K562 (cell line): ENCODE data around the gene TMEM167B. TPM values are rescaled to one million over a fixed set of nuclear protein-coding genes. Genes with fewer than 3 reads are reported as not detected.
A peak's percentile ranks its signal among the peaks of the same experiment; 100 is the strongest.

ENCODE experiments used
- ATAC-seq: fragments of 200-7000 bp; cut with Tn5 transposase; 3 replicates; pipeline ENCODE4 v1.9.1; 2020; ENCODE audit warnings: moderate library complexity
- BruUV-seq: library from RNA; stranded (reverse); fragments of 400-500 nt; replicated peaks from 2 replicates; lab custom pipeline; 2021; lab: Mats Ljungman, UMichigan
- CTCF ChIA-PET: fragments of 300-600 bp; formaldehyde crosslinking; extraction: SDS; loops from one replicate; lab custom pipeline; 2021; ENCODE audit warnings: low intra/inter-chr PET ratio; lab: Yijun Ruan, JAX
- POLR2A ChIA-PET: fragments of 300-600, 350-650 bp; sonication (Branson Sonifier 250); formaldehyde crosslinking; extraction: SDS; loops from one replicate; lab custom pipeline; 2021; ENCODE audit warnings: antibody characterized with exemption, inconsistent platforms; lab: Yijun Ruan, JAX
- DNase-seq, 4 experiments: peaks; one replicate each; pipeline versions ENCODE4 v3.0.0 to v3.0.0-alpha.2; 2011 to 2018; ENCODE audit warnings: low spot score in 3 of 4, mixed read lengths in 3 of 4; ENCODE audit errors: extremely low read depth in 1 of 4
- FAIRE-seq: peaks from 2 replicates; lab custom pipeline; 2011; peaks lifted over from hg19 to GRCh38; lab: Jason Lieb, UNC
- H2AFZ ChIP-seq: 2 replicates; pipeline ENCODE4 v1.6.0; 2011; ENCODE audit warnings: low read depth, low read length, control low read depth, inconsistent platforms
- H3K27ac ChIP-seq: fragments of 200-600 bp; 3 replicates; pipeline ENCODE4 v1.8.0; 2011; ENCODE audit warnings: low read depth, mild to moderate bottlenecking, control low read depth, inconsistent platforms, low read length, moderate library complexity, mixed read lengths; ENCODE audit errors: extremely low read depth
- H3K27me3 ChIP-seq, 2 experiments: fragments of 300-600 bp in 1 of 2; 2 replicates in 1 of 2; 3 replicates in 1 of 2; pipeline versions ENCODE4 v1.6.0 to v1.8.0; 2011; ENCODE audit warnings: inconsistent platforms in 2 of 2, low read length in 2 of 2, mild to moderate bottlenecking in 1 of 2, mixed read lengths in 1 of 2, moderate library complexity in 1 of 2; ENCODE audit not compliant: control insufficient read depth in 2 of 2, insufficient read depth in 2 of 2
- H3K36me3 ChIP-seq: fragments of 300-600 bp; 3 replicates; pipeline ENCODE4 v1.8.0; 2011; ENCODE audit warnings: mild to moderate bottlenecking, low read length, inconsistent platforms; ENCODE audit not compliant: control insufficient read depth, insufficient read depth
- H3K4me1 ChIP-seq, 2 experiments: fragments of 200-600 bp in 1 of 2; replicated peaks in 1 of 2; 2 replicates in 1 of 2; 3 replicates in 1 of 2; pipeline versions ENCODE4 v1.5.1 to v1.8.0; 2011; ENCODE audit warnings: inconsistent platforms in 2 of 2, low read length in 2 of 2, mild to moderate bottlenecking in 1 of 2, mixed read lengths in 1 of 2, moderate library complexity in 1 of 2; ENCODE audit not compliant: control insufficient read depth in 2 of 2, insufficient read depth in 2 of 2
- H3K4me2 ChIP-seq: 2 replicates; pipeline ENCODE4 v1.6.1; 2011; ENCODE audit warnings: low read length, control low read depth, inconsistent platforms, mixed read lengths; ENCODE audit not compliant: insufficient read depth
- H3K4me3 ChIP-seq: fragments of 200-600 bp; sonication (generic), shearing (Covaris generic); 2 replicates; pipeline ENCODE4 v1.5.1; 2016; ENCODE audit warnings: control low read depth, inconsistent platforms
- H3K79me2 ChIP-seq: fragments of 200-600 bp; 3 replicates; pipeline ENCODE4 v1.8.0; 2011; ENCODE audit warnings: low read length, inconsistent platforms; ENCODE audit not compliant: control insufficient read depth, insufficient read depth
- H3K9ac ChIP-seq, 2 experiments: 2 replicates each; pipeline versions ENCODE4 v1.6.0 to v1.6.1; 2011; ENCODE audit warnings: low read depth in 2 of 2, low read length in 2 of 2, control low read depth in 1 of 2, inconsistent platforms in 1 of 2, mild to moderate bottlenecking in 1 of 2, mixed read lengths in 1 of 2; ENCODE audit not compliant: insufficient read depth in 1 of 2
- H3K9me1 ChIP-seq: one replicate; pipeline ENCODE4 v1.6.0; 2011; ENCODE audit warnings: inconsistent platforms, mild to moderate bottlenecking, low read length, moderate library complexity; ENCODE audit not compliant: control insufficient read depth, insufficient read depth
- H3K9me3 ChIP-seq: replicated peaks from 2 replicates; pipeline ENCODE4 v1.5.1; 2011; ENCODE audit warnings: low read depth, low read length, inconsistent platforms; ENCODE audit not compliant: control insufficient read depth, insufficient read depth
- H4K20me1 ChIP-seq: replicated peaks from 2 replicates; pipeline ENCODE4 v1.6.1; 2011; ENCODE audit warnings: low read length, inconsistent platforms, mixed read lengths; ENCODE audit not compliant: control insufficient read depth, insufficient read depth
- CREB1 ChIP-seq, 2 experiments: sonication (generic) in 1 of 2; formaldehyde crosslinking in 1 of 2; IDR thresholded peaks; 2 replicates each; pipeline versions ENCODE4 v1.6.1 to v1.8.0; 2012 to 2022; ENCODE audit warnings: inconsistent platforms in 1 of 2, mild to moderate bottlenecking in 1 of 2, missing genetic modification reagents in 1 of 2, moderate library complexity in 1 of 2
- CSDE1 ChIP-seq, 2 experiments: fragments of 450-650 bp; IDR thresholded peaks; 2 replicates each; pipeline ENCODE4 v1.6.1; 2016; ENCODE audit warnings: mild to moderate bottlenecking in 1 of 2
- HDAC3 ChIP-seq: fragments of 450-650 bp; IDR thresholded peaks from 2 replicates; pipeline ENCODE4 v1.6.1; 2018; ENCODE audit warnings: borderline replicate concordance, mild to moderate bottlenecking, moderate library complexity; ENCODE audit not compliant: partially characterized antibody
- HNRNPLL ChIP-seq: fragments of 200-400 bp; formaldehyde crosslinking; IDR thresholded peaks from 2 replicates; pipeline ENCODE4 v1.6.1; 2017; ENCODE audit warnings: low read length, low read depth, mild to moderate bottlenecking; ENCODE audit not compliant: poor library complexity, severe bottlenecking
- NCOA2 ChIP-seq, 2 experiments: fragments of 450-650 bp; IDR thresholded peaks; 2 replicates each; pipeline ENCODE4 v1.6.1; 2018; ENCODE audit warnings: mild to moderate bottlenecking in 2 of 2, moderate library complexity in 1 of 2; ENCODE audit not compliant: partially characterized antibody in 2 of 2
- POLR2H ChIP-seq: IDR thresholded peaks from 2 replicates; pipeline ENCODE4 v1.6.1; 2016; ENCODE audit warnings: missing genetic modification characterization, low read depth, mild to moderate bottlenecking, control low read depth, missing compliant biosample characterization, moderate library complexity
- PPARD ChIP-seq: fragments of 250-450 bp; sonication (Bioruptor Pico); IDR thresholded peaks from 2 replicates; pipeline ENCODE4 v1.8.0; 2022; ENCODE audit warnings: inconsistent platforms, mild to moderate bottlenecking, moderate library complexity
- RUNX1 ChIP-seq: sonication (generic); IDR thresholded peaks from 2 replicates; pipeline ENCODE4 v1.6.1; 2016; ENCODE audit warnings: antibody characterized with exemption, low read depth
- ZFP30 ChIP-seq: fragments of 250-450 bp; sonication (Bioruptor Pico); IDR thresholded peaks from 2 replicates; pipeline ENCODE4 v1.8.0; 2022; ENCODE audit warnings: moderate library complexity, mild to moderate bottlenecking, inconsistent platforms, borderline replicate concordance
- ZNF318 ChIP-seq, 2 experiments: fragments of 450-650 bp; IDR thresholded peaks; 2 replicates each; pipeline ENCODE4 v1.6.1; 2016; ENCODE audit warnings: mild to moderate bottlenecking in 2 of 2, borderline replicate concordance in 1 of 2, low read depth in 1 of 2, moderate library complexity in 1 of 2
- WGBS: fragments of 100-300 bp; shearing (Covaris generic); methylation state at CpG from one replicate; pipeline ENCODE4 v1.1.6; 2016; ENCODE audit warnings: low coverage, mixed read lengths; ENCODE audit not compliant: insufficient coverage; ENCODE audit errors: missing lambda C conversion rate; 5-methylcytosine and 5-hydroxymethylcytosine counted together
- in situ Hi-C: fragments of 300-500 bp; cut with MboI; formaldehyde crosslinking; loops from 4 replicates; pipeline ENCODE4 v1.15.0; 2018; ENCODE audit warnings: inconsistent platforms, mixed read lengths
- intact Hi-C: fragments of 100-400 bp; cut with micrococcal nuclease; formaldehyde crosslinking; loops from 2 replicates; pipeline ENCODE4 v1.14.2; 2022
- polyA plus RNA-seq, 8 experiments: library from polyadenylated mRNA; depleted of rRNA in 4 of 8; stranded (reverse) in 5 of 8; unstranded in 3 of 8; fragments of >200 nt; fragmentation: Nextera tagmentation in 2 of 8; fragmentation: Illumina TruSeq in 1 of 8; extraction: Ambion mirVana in 2 of 8; extraction: Trizol in 1 of 8; gene quantifications; 2 replicates each; pipeline versions ENCODE4 v1.2.1 to v1.2.3, GENCODE V29; 2011 to 2014; ENCODE audit warnings: inconsistent platforms in 1 of 8, missing spikeins in 1 of 8
- total RNA-seq, 7 experiments: library from RNA; depleted of rRNA in 6 of 7; stranded (reverse); fragments of >200 nt in 6 of 7; fragmentation: Illumina TruSeq in 2 of 7; extraction: Trizol in 2 of 7; gene quantifications; 2 replicates each; pipeline versions ENCODE4 v1.2.1 to v1.2.3, GENCODE V29; 2011 to 2021; ENCODE audit warnings: low replicate concordance in 1 of 7

The TMEM167B gene
- total and polyA plus RNA-seq, 9 of the 15 experiments (the other 6 are each of a cell fraction or from before 2014, with no cell fraction given), result 17.2 to 36.4 (median 32.2) TPM

GRCh38 chr1:109078317-109078716 is 12.2 kb upstream of the TMEM167B start (continued):
- TF ChIP-seq RUNX1 (no peak), CREB1 (IDR thresholded peaks at IDR 0.05) (no peak), CREB1 (CRISPR knock-in tag; IDR thresholded peaks at IDR 0.05) (no peak)

GRCh38 chr1:109079240-109079622 is 11.3 kb upstream of the TMEM167B start:
- no TSS peak for BruUV-seq
- Histone ChIP-seq H3K27ac (peak overlapping the region; percentile 74), H3K9me1 (no peaks in the 10 kb centered on the region), H3K27me3 (no peaks in the 10 kb centered on the region), H3K36me3 (no peaks in the 10 kb centered on the region; the same call in 2 of the 3 replicates), H4K20me1 (no peaks in the 10 kb centered on the region), H3K4me3 (no peak overlapping the region), H3K79me2 (peaks cover 14% of the 10 kb centered on the region), H3K4me1 (peaks cover 20 to 27% of the 10 kb centered on the region in 2 experiments), H3K9ac (peak overlapping the region in 1 of 2 experiments; percentile 68; a peak in 2 of 4 replicates), H3K4me2 (0 out of 2 replicates have a peak overlapping the region, but pooled peaks have one; percentile 34), H3K9me3 (no peaks in the 10 kb centered on the region), H2AFZ (peak overlapping the region; percentile 89)
- no peak for DNase-seq
- POLR2A ChIA-PET, result interaction anchor here (1.7 kb wide), 1 partner anchor 8 kb away, joined by 4 read pairs; no protein-coding TSS in a partner anchor
- CTCF ChIA-PET, result no interaction called here
- in situ Hi-C loops (no loop called here), intact Hi-C loops (no loop called here)
- no peak for FAIRE-seq
- ATAC-seq, result no peak
- WGBS, result 49% methylated on average over 2 of the region's 2 CpGs
- TF ChIP-seq ZNF318 (IDR thresholded peaks at IDR 0.05; ENCODE audit: borderline replicate concordance in 1 of 2, low read depth in 1 of 2) (peak in 1 of 2 experiments; percentile 92; a peak in 2 of 4 replicates), HNRNPLL (no peak), HDAC3 (peak; percentile 36), NCOA2 (IDR thresholded peaks at IDR 0.05; ENCODE audit: partially characterized antibody in 2 of 2) (peak in 1 of 2 experiments; percentile 33), PPARD (CRISPR knock-in tag) (no peak), CSDE1 (IDR thresholded peaks at IDR 0.05) (peak in 1 of 2 experiments; percentile 47; a peak in 1 of 4 replicates), ZFP30 (CRISPR knock-in tag) (0 out of 2 replicates have a peak, but pooled peaks have one; percentile 5), POLR2H (0 out of 2 replicates have a peak, but pooled peaks have one; percentile 42)
